ENCODE results near the gene PLBD2. TPM values are rescaled to one million over a fixed set of nuclear protein-coding genes. Genes with fewer than 3 reads are reported as not detected.

Gene PLBD2
- total and polyA plus RNA-seq, 5 donors: 33.7 to 54.3 (median 50.4) TPM

- H3K27ac ChIP-seq (ENCODE audit: low read length): no peak overlapping the region
- H3K4me3 ChIP-seq (ENCODE audit: low read length): no peak overlapping the region
- ATAC-seq (no peak), DNase-seq (no peak)
- WGBS: 97% methylated on average over 6 of the region's 6 CpGs
- intact Hi-C loops (cut with DNase I): no loop called here
- no peaks in the 10 kb centered on the region for H3K9me3 ChIP-seq (ENCODE audit: control insufficient read depth, low read length)
- no peaks in the 10 kb centered on the region for H3K27me3 ChIP-seq (ENCODE audit: control insufficient read depth, insufficient read depth)
- no peaks in the 10 kb centered on the region for H3K4me1 ChIP-seq (ENCODE audit: control insufficient read depth, insufficient read depth, low read length)
Observed at GRCh38 chr12:113371808-113372207, 13.4 kb downstream of the PLBD2 start.

- no peak overlapping the region for H3K27ac ChIP-seq (ENCODE audit: low read length)
- H3K4me1 ChIP-seq (ENCODE audit: control insufficient read depth, insufficient read depth, low read length): no peaks in the 10 kb centered on the region
- ATAC-seq: no peak
- 96% methylated on average over 9 of the region's 9 CpGs for WGBS
- no peak for DNase-seq
- no peaks in the 10 kb centered on the region for H3K27me3 ChIP-seq (ENCODE audit: control insufficient read depth, insufficient read depth)
- H3K4me3 ChIP-seq (ENCODE audit: low read length): no peak overlapping the region
- H3K9me3 ChIP-seq (ENCODE audit: control insufficient read depth, low read length): no peaks in the 10 kb centered on the region
- intact Hi-C loops (cut with DNase I): no loop called here
Observed at GRCh38 chr12:113372371-113372770, 14.0 kb downstream of the PLBD2 start.

- Histone ChIP-seq H3K4me3 (ENCODE audit: low read length) (no peak overlapping the region), H3K27me3 (ENCODE audit: control insufficient read depth, insufficient read depth) (no peaks in the 10 kb centered on the region), H3K27ac (ENCODE audit: low read length) (no peak overlapping the region), H3K4me1 (ENCODE audit: control insufficient read depth, insufficient read depth, low read length) (no peaks in the 10 kb centered on the region), H3K9me3 (ENCODE audit: control insufficient read depth, low read length) (no peaks in the 10 kb centered on the region)
- intact Hi-C loops (cut with DNase I): no loop called here
- DNase-seq (no peak), ATAC-seq (no peak)
- WGBS: 96% methylated on average over 3 of the region's 3 CpGs
Observed at GRCh38 chr12:113373440-113373839, 15.1 kb downstream of the PLBD2 start.

GRCh38 chr12:113373969-113374368 is 15.6 kb downstream of the PLBD2 start:
- Histone ChIP-seq H3K9me3 (ENCODE audit: control insufficient read depth, low read length) (no peaks in the 10 kb centered on the region), H3K4me3 (ENCODE audit: low read length) (no peak overlapping the region), H3K27ac (ENCODE audit: low read length) (no peak overlapping the region), H3K4me1 (ENCODE audit: control insufficient read depth, insufficient read depth, low read length) (no peaks in the 10 kb centered on the region), H3K27me3 (ENCODE audit: control insufficient read depth, insufficient read depth) (no peaks in the 10 kb centered on the region)
- 91% methylated on average over 3 of the region's 3 CpGs for WGBS
- ATAC-seq (no peak), DNase-seq (no peak)
- intact Hi-C loops (cut with DNase I): no loop called here

GRCh38 chr12:113374823-113375428 is 16.5 kb downstream of the PLBD2 start:
- DNase-seq (no peak), ATAC-seq (no peak)
- Histone ChIP-seq H3K9me3 (ENCODE audit: control insufficient read depth, low read length) (no peaks in the 10 kb centered on the region), H3K4me3 (ENCODE audit: low read length) (no peak overlapping the region), H3K4me1 (ENCODE audit: control insufficient read depth, insufficient read depth, low read length) (no peaks in the 10 kb centered on the region), H3K27ac (ENCODE audit: low read length) (no peak overlapping the region), H3K27me3 (ENCODE audit: control insufficient read depth, insufficient read depth) (no peaks in the 10 kb centered on the region)
- 88% methylated on average over 4 of the region's 4 CpGs for WGBS
- intact Hi-C loops (cut with DNase I): no loop called here

- 88% methylated on average over 3 of the region's 3 CpGs for WGBS
- Histone ChIP-seq H3K27ac (ENCODE audit: low read length) (no peak overlapping the region), H3K9me3 (ENCODE audit: control insufficient read depth, low read length) (no peaks in the 10 kb centered on the region), H3K4me3 (ENCODE audit: low read length) (no peak overlapping the region), H3K27me3 (ENCODE audit: control insufficient read depth, insufficient read depth) (no peaks in the 10 kb centered on the region), H3K4me1 (ENCODE audit: control insufficient read depth, insufficient read depth, low read length) (no peaks in the 10 kb centered on the region)
- DNase-seq (no peak), ATAC-seq (no peak)
- intact Hi-C loops (cut with DNase I): no loop called here
Observed at GRCh38 chr12:113378291-113378690, 19.9 kb downstream of the PLBD2 start.

GRCh38 chr12:113381220-113381619 is 22.8 kb downstream of the PLBD2 start:
- no peak for ATAC-seq
- DNase-seq: no peak
- intact Hi-C loops (cut with DNase I): no loop called here
- Histone ChIP-seq H3K27ac (ENCODE audit: low read length) (no peak overlapping the region), H3K9me3 (ENCODE audit: control insufficient read depth, low read length) (no peaks in the 10 kb centered on the region), H3K27me3 (ENCODE audit: control insufficient read depth, insufficient read depth) (no peaks in the 10 kb centered on the region), H3K4me3 (ENCODE audit: low read length) (no peak overlapping the region), H3K4me1 (ENCODE audit: control insufficient read depth, insufficient read depth, low read length) (no peaks in the 10 kb centered on the region)
- WGBS: 78% methylated on average over 11 of the region's 11 CpGs

- no peak overlapping the region for H3K27ac ChIP-seq (ENCODE audit: low read length)
- ATAC-seq: no peak
- H3K9me3 ChIP-seq (ENCODE audit: control insufficient read depth, low read length): no peaks in the 10 kb centered on the region
- DNase-seq: no peak
- H3K4me3 ChIP-seq (ENCODE audit: low read length): no peak overlapping the region
- H3K4me1 ChIP-seq (ENCODE audit: control insufficient read depth, insufficient read depth, low read length): no peaks in the 10 kb centered on the region
- 97% methylated on average over 4 of the region's 4 CpGs for WGBS
- intact Hi-C loops (cut with DNase I): no loop called here
- H3K27me3 ChIP-seq (ENCODE audit: control insufficient read depth, insufficient read depth): no peaks in the 10 kb centered on the region
Observed at GRCh38 chr12:113382206-113382605, 23.8 kb downstream of the PLBD2 start.

- no peak for DNase-seq
Observed at GRCh38 chr12:113384778-113385177, 26.4 kb downstream of the PLBD2 start.

GRCh38 chr12:113385282-113385882 is 27.0 kb downstream of the PLBD2 start:
- WGBS: 93% methylated on average over 6 of the region's 6 CpGs
- no peak for ATAC-seq
- intact Hi-C loops (cut with DNase I): no loop called here
- Histone ChIP-seq H3K4me3 (ENCODE audit: low read length) (no peak overlapping the region), H3K4me1 (ENCODE audit: control insufficient read depth, insufficient read depth, low read length) (no peaks in the 10 kb centered on the region), H3K27me3 (ENCODE audit: control insufficient read depth, insufficient read depth) (no peaks in the 10 kb centered on the region), H3K27ac (ENCODE audit: low read length) (no peak overlapping the region), H3K9me3 (ENCODE audit: control insufficient read depth, low read length) (no peaks in the 10 kb centered on the region)
- no peak for DNase-seq

More at GRCh38 chr12:113384778-113385177, 26.4 kb downstream of the PLBD2 start:
- Histone ChIP-seq H3K4me3 (ENCODE audit: low read length) (no peak overlapping the region), H3K4me1 (ENCODE audit: control insufficient read depth, insufficient read depth, low read length) (no peaks in the 10 kb centered on the region), H3K27me3 (ENCODE audit: control insufficient read depth, insufficient read depth) (no peaks in the 10 kb centered on the region), H3K9me3 (ENCODE audit: control insufficient read depth, low read length) (no peaks in the 10 kb centered on the region), H3K27ac (ENCODE audit: low read length) (no peak overlapping the region)
- intact Hi-C loops (cut with DNase I): no loop called here
- ATAC-seq: no peak
- WGBS: 89% methylated on average over 14 of the region's 14 CpGs

GRCh38 chr12:113386866-113387566 is 28.6 kb downstream of the PLBD2 start:
- H3K27me3 ChIP-seq (ENCODE audit: control insufficient read depth, insufficient read depth): no peaks in the 10 kb centered on the region
- H3K4me3 ChIP-seq (ENCODE audit: low read length): no peak overlapping the region
- intact Hi-C loops (cut with DNase I): no loop called here
- ATAC-seq (no peak), DNase-seq (no peak)
- 95% methylated on average over 12 of the region's 12 CpGs for WGBS
- no peak overlapping the region for H3K27ac ChIP-seq (ENCODE audit: low read length)
- H3K4me1 ChIP-seq (ENCODE audit: control insufficient read depth, insufficient read depth, low read length): no peaks in the 10 kb centered on the region
- no peaks in the 10 kb centered on the region for H3K9me3 ChIP-seq (ENCODE audit: control insufficient read depth, low read length)

Data from right cardiac atrium (tissue), 5 donors.